HEK293T (cell line): Measurements from ENCODE around the gene CREB3L1.

Experiments
- CTCF ChIA-PET: fragments of 350-600 bp; formaldehyde crosslinking; extraction: SDS; loops from one replicate; lab custom pipeline; 2021; ENCODE audit warnings: antibody characterized with exemption, inconsistent platforms; lab: Yijun Ruan, JAX
- POLR2A ChIA-PET: fragments of 350-600 bp; formaldehyde crosslinking; extraction: SDS; loops from one replicate; lab custom pipeline; 2020; ENCODE audit warnings: antibody characterized with exemption, inconsistent platforms; lab: Yijun Ruan, JAX
- DNase-seq: peaks from one replicate; pipeline ENCODE4 v3.0.0; 2012; ENCODE audit warnings: mixed read lengths; ENCODE audit errors: extremely low spot score
- ARNT ChIP-seq: fragments of 450-650 bp; IDR thresholded peaks from 2 replicates; pipeline ENCODE4 v1.6.1; 2017; ENCODE audit warnings: mild to moderate bottlenecking
- BHLHE40 ChIP-seq: fragments of 450-650 bp; IDR thresholded peaks from 2 replicates; pipeline ENCODE4 v1.6.1; 2016; ENCODE audit warnings: mild to moderate bottlenecking, moderate library complexity, borderline replicate concordance
- CTBP1 ChIP-seq: fragments of 450-650 bp; IDR thresholded peaks from 2 replicates; pipeline ENCODE4 v1.6.1; 2016; ENCODE audit warnings: borderline replicate concordance
- ELF4 ChIP-seq: fragments of 450-650 bp; IDR thresholded peaks from 2 replicates; pipeline ENCODE4 v1.6.1; 2017; ENCODE audit warnings: antibody characterized with exemption
- FOXA1 ChIP-seq: fragments of 450-650 bp; IDR thresholded peaks from 2 replicates; pipeline ENCODE4 v1.6.1; 2016; ENCODE audit warnings: mild to moderate bottlenecking
- FOXK2 ChIP-seq: fragments of 450-650 bp; IDR thresholded peaks from 2 replicates; pipeline ENCODE4 v1.6.1; 2016; ENCODE audit warnings: mild to moderate bottlenecking
- FOXM1 ChIP-seq: fragments of 450-650 bp; IDR thresholded peaks from 2 replicates; pipeline ENCODE4 v1.6.1; 2017; ENCODE audit warnings: mild to moderate bottlenecking, borderline replicate concordance
- HDGF ChIP-seq: fragments of 450-650 bp; IDR thresholded peaks from 2 replicates; pipeline ENCODE4 v1.6.1; 2017; ENCODE audit warnings: antibody characterized with exemption, borderline replicate concordance
- L3MBTL2 ChIP-seq: fragments of 450-650 bp; conservative IDR thresholded peaks from 2 replicates; pipeline ENCODE4 v1.6.1; 2016; ENCODE audit warnings: mild to moderate bottlenecking
- LEF1 ChIP-seq: fragments of 450-650 bp; IDR thresholded peaks from 2 replicates; pipeline ENCODE4 v1.6.1; 2017; ENCODE audit warnings: mild to moderate bottlenecking, borderline replicate concordance
- NFRKB ChIP-seq: fragments of 450-650 bp; IDR thresholded peaks from 2 replicates; pipeline ENCODE4 v1.6.1; 2016; ENCODE audit warnings: mild to moderate bottlenecking, moderate library complexity
- SP1 ChIP-seq: fragments of 450-650 bp; IDR thresholded peaks from 2 replicates; pipeline ENCODE4 v1.6.1; 2017
- SUZ12 ChIP-seq: fragments of 450-650 bp; IDR thresholded peaks from 2 replicates; pipeline ENCODE4 v1.6.1; 2016; ENCODE audit warnings: mild to moderate bottlenecking
- TARDBP ChIP-seq: fragments of 450-650 bp; IDR thresholded peaks from 2 replicates; pipeline ENCODE4 v1.6.1; 2016
- ZNF384 ChIP-seq: fragments of 450-650 bp; IDR thresholded peaks from 2 replicates; pipeline ENCODE4 v1.6.1; 2016
- TF ChIP-seq, protein P1 (sequence below): fragments of 450-650 bp; IDR thresholded peaks from 2 replicates; pipeline ENCODE4 v1.6.1; 2016

CREB3L1 gene

DNA sequence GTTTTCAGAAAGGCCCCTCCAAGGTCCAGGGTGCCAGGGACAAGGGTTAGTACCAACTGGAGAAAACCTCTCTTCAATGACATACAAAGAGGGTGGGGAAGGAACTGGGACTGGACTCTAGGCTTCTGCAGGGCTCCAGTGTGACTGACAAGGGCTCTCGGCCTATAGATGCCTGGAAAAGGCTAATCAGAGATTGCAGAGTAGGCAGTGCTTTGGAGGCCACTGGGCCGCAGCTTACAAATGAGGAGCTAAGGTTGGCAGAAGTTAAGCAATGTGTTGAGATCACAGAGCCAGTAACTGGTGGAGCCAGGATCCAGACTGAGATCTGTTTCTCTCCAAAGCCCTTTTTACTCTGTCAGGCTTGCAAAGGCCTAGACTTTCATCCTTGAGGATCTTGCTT, 62.4 kb downstream of the CREB3L1 start:
- DNase-seq = no peak
- CTCF ChIA-PET = no interaction called here
- no peak for TF ChIP-seq ELF4
- TF ChIP-seq, protein P1, sequence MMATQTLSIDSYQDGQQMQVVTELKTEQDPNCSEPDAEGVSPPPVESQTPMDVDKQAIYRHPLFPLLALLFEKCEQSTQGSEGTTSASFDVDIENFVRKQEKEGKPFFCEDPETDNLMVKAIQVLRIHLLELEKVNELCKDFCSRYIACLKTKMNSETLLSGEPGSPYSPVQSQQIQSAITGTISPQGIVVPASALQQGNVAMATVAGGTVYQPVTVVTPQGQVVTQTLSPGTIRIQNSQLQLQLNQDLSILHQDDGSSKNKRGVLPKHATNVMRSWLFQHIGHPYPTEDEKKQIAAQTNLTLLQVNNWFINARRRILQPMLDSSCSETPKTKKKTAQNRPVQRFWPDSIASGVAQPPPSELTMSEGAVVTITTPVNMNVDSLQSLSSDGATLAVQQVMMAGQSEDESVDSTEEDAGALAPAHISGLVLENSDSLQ = 0 out of 2 replicates have a peak, but pooled peaks have one; percentile 43
- POLR2A ChIA-PET = interaction anchor here (3.5 kb wide), 1 partner anchor 96 kb away, joined by 11 read pairs; no protein-coding TSS in a partner anchor

DNA sequence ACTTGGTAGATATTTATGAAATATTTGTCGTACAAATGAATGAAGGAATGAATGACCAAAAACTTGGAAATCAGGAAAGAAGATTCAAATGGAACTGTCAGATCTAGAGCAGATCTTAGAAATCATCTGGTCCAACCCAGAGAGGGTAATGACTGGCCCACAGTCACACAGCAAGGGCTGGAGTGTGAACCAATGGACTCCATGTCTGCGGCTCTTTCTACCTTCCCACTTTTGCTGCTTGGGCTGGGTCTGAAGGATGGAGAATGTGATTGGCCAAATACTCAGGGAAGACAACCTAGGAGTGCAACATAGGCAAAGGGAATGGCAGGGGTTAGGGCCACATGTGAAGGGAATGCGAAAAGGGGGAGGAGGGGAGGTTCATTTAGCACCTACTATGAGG, 64.0 kb downstream of the CREB3L1 start:
- no peak for DNase-seq
- ChIA-PET POLR2A (interaction anchor here (3.5 kb wide), 1 partner anchor 98 kb away, joined by 11 read pairs; no protein-coding TSS in a partner anchor), CTCF (no interaction called here)
- TF ChIP-seq TARDBP (no peak), CTBP1 (no peak), NFRKB (no peak), FOXA1 (no peak), FOXK2 (no peak), ELF4 (no peak), BHLHE40 (no peak), HDGF (no peak), ARNT (no peak), FOXM1 (no peak), SP1 (no peak)
- TF ChIP-seq, protein P1 = no peak

DNA sequence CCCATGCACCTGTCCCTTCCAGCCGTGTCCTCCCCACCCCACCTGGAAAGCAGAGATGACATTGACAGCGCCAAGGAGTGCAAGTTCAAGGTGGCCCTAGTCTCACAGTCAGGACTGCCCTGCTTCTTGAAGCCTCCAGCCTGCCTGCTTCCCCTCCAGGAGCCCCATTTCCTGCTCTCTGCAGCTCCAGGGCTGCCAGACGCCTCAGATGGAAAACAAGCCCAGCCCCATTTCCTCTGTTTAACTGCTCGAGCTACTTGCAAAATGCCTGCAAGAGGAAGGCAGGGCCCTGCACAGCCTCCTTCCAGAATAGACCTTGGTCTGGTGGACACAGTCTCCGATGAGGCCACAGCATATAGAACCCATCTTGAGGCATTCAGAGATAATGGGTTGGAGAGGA, 64.8 kb downstream of the CREB3L1 start:
- no peak for DNase-seq
- TF ChIP-seq ZNF384 (no peak), SUZ12 (no peak), SP1 (no peak), HDGF (no peak), CTBP1 (no peak), BHLHE40 (no peak), L3MBTL2 (no peak), FOXK2 (no peak), LEF1 (no peak), ELF4 (no peak), FOXA1 (no peak), TARDBP (no peak), ARNT (no peak), NFRKB (no peak), FOXM1 (no peak)
- TF ChIP-seq, protein P1 = no peak
- ChIA-PET POLR2A (no interaction called here), CTCF (interaction anchor here (2.4 kb wide), 1 partner anchor 10 kb away, joined by 12 read pairs; no protein-coding TSS in a partner anchor)

DNA sequence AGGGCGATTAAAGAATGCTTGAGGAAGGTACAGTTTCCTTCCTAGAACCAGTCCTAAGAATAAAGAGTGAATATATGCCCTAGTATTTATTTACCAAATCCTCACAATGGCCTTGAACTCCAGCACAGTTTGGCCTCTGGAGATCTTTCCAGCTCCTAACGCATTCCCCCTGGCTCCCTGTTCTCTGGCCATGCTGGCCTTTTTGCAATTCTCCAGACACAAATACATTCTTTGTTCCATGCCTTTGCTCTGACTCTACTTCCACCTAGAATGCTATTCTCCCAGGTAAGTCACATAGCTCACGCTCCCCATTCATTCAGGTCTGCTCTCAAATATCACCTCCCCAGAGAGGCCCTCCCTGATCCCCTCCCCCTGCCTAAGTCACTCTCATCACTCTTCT, 66.1 kb downstream of the CREB3L1 start:
- POLR2A ChIA-PET = interaction anchor here (1.5 kb wide), 1 partner anchor 100 kb away, joined by 7 read pairs; no protein-coding TSS in a partner anchor
- CTCF ChIA-PET = interaction anchor here (0.9 to 2.4 kb wide), 3 partner anchors 9 to 46 kb away, joined by 3 to 12 read pairs (median 3); no protein-coding TSS in a partner anchor
- no peak for DNase-seq
- TF ChIP-seq CTBP1 (no peak), LEF1 (no peak), FOXK2 (no peak), ELF4 (no peak), L3MBTL2 (no peak), FOXA1 (no peak), SUZ12 (no peak), ZNF384 (no peak), ARNT (no peak), NFRKB (no peak), TARDBP (no peak), HDGF (no peak)
- TF ChIP-seq, protein P1 = no peak

DNA sequence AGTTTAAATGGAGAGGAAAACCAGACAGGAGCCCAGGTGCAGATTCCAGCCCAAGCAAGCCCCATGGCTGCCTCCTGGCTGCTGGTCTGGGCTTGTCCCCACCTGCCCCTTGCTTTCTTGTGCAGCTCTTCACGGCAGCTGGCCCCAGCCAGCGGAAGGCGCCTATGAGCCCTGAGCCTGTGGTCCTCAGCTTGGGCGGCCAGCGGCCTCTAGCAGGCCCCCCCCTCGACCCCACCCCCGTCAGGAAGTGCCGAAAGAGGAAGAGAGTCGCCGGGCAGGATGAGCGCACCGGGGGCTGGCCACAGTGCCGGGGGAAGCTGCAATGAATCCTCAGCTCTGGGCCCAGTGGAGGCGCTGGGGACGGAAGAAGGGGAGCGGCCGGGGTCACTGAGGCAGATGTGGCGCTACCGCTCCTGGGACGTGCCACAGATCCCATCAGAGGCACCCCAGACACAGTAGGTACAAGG, 67.7 kb downstream of the CREB3L1 start:
- TF ChIP-seq, protein P1 = no peak
- no peak for TF ChIP-seq CTBP1
- TF ChIP-seq BHLHE40 = no peak
- TF ChIP-seq LEF1 = no peak
- TF ChIP-seq TARDBP = no peak
- TF ChIP-seq FOXA1 = no peak
- TF ChIP-seq SUZ12 = no peak
- TF ChIP-seq FOXM1 = no peak
- TF ChIP-seq ELF4 = no peak
- TF ChIP-seq L3MBTL2 = no peak
- no peak for TF ChIP-seq ARNT
- no peak for TF ChIP-seq FOXK2
- no peak for TF ChIP-seq ZNF384
- TF ChIP-seq NFRKB = no peak
- no peak for TF ChIP-seq SP1
- no peak for TF ChIP-seq HDGF
- DNase-seq = no peak
- ChIA-PET CTCF (interaction anchor here (1.1 to 1.4 kb wide), 2 partner anchors 47 to 103 kb away, joined by 3 to 4 read pairs; partner anchors contain the start of gene CHRM4), POLR2A (interaction anchor here (1.0 kb wide), 2 partner anchors 25 to 102 kb away, joined by 3 to 5 read pairs; no protein-coding TSS in a partner anchor)
